Gastroesophageal sphincter (tissue), 4 donors: Measurements from ENCODE around the gene ZBTB17. TPM values are rescaled to one million over a fixed set of nuclear protein-coding genes. Genes with fewer than 3 reads are reported as not detected.

Experiments used
- ATAC-seq: fragments of 150-250 bp; one replicate; pipeline ENCODE4 v1.9.1; 2016; ENCODE audit warnings: mild to moderate bottlenecking, moderate library complexity
- H3K27ac ChIP-seq, 4 donors: fragments of 200-600 bp; sonication (generic) in 3 of 4; 1 replicate in 3 of 4; 2 replicates in 1 of 4; pipeline ENCODE4 v1.5.1; 2016 to 2019
- H3K27me3 ChIP-seq: fragments of 200-600 bp; sonication (generic); one replicate; pipeline ENCODE4 v1.5.1; 2019
- H3K36me3 ChIP-seq, 2 donors: fragments of 200-600 bp; sonication (generic); one replicate each; pipeline ENCODE4 v1.5.1; 2019; ENCODE audit warnings: control low read depth in 1 of 2
- H3K4me1 ChIP-seq, 3 donors: fragments of 200-600 bp; sonication (generic); 1 replicate in 2 of 3; 2 replicates in 1 of 3; pipeline ENCODE4 v1.5.1; 2016 to 2019; ENCODE audit warnings: control low read depth in 2 of 3
- H3K4me3 ChIP-seq, 2 donors: fragments of 200-600 bp; sonication (generic); one replicate each; pipeline ENCODE4 v1.5.1; 2019; ENCODE audit warnings: mild to moderate bottlenecking in 1 of 2, moderate library complexity in 1 of 2
- H3K9me3 ChIP-seq, 3 donors: fragments of 200-600 bp; sonication (generic); one replicate each; pipeline ENCODE4 v1.5.1; 2017 to 2019; ENCODE audit warnings: control low read depth in 2 of 3
- EP300 ChIP-seq: sonication (generic); formaldehyde crosslinking; IDR thresholded peaks from one replicate; pipeline ENCODE4 v1.6.1; 2017; ENCODE audit warnings: antibody characterized with exemption, mild to moderate bottlenecking
- POLR2A ChIP-seq, 2 donors: fragments of 450-650 bp; IDR thresholded peaks; one replicate each; pipeline ENCODE4 v1.6.1; 2017; ENCODE audit warnings: antibody characterized with exemption in 2 of 2, mild to moderate bottlenecking in 2 of 2, moderate library complexity in 1 of 2
- POLR2AphosphoS5 ChIP-seq: sonication (generic); formaldehyde crosslinking; IDR thresholded peaks from one replicate; pipeline ENCODE4 v1.6.1; 2017; ENCODE audit warnings: antibody characterized with exemption
- WGBS, 2 donors: methylation state at CpG; one replicate each; pipeline ENCODE4 v1.1.5; 2018; ENCODE audit warnings: low coverage in 1 of 2; 5-methylcytosine and 5-hydroxymethylcytosine counted together
- total RNA-seq, 4 donors: library from RNA; depleted of rRNA; stranded (reverse); fragments of >200 nt; gene quantifications; one replicate each; pipeline ENCODE4 v1.1.0, GENCODE V29; 2016
- TF ChIP-seq, protein P1 (sequence below), 4 experiments: fragments of 200-600 bp in 2 of 4; fragments of 450-650 bp in 2 of 4; sonication (generic) in 1 of 4; IDR thresholded peaks; one replicate each; pipeline ENCODE4 v1.5.1; 2017 to 2019; ENCODE audit warnings: antibody characterized with exemption in 4 of 4, mild to moderate bottlenecking in 2 of 4, moderate library complexity in 2 of 4

The ZBTB17 gene
- total RNA-seq, 4 donors from 2014 or later, result 24.0 to 65.7 (median 29.0) TPM

DNA sequence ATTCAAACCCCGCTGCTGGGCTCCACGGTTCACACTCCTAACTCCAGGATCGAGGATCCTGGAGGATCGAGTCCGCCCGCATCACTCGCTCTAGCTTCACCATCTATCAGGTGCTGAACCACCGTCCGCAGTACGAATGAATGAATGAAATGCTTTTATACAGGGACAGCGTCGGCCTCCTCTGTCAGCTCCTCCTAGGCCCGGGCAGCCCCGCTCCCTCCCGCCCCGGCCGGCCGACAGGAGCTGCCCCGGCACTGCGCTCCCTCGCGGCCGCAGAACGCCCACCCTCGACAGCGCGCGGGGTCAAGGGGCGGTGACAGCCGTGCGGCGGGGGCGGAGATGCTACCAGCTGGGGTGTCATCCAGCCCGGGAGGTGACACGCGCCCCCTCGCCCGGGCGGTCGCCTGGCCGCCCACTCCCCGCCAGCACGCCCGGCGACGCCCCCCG, 520 bp downstream of the ZBTB17 start:
- Histone ChIP-seq H3K27ac (peak overlapping the region; percentile 34 to 89 (median 78)), H3K4me3 (peak overlapping the region; percentile 81 to 96), H3K27me3 (no peaks in the 10 kb centered on the region), H3K9me3 (no peaks in the 10 kb centered on the region), H3K36me3 (peaks cover 0 to 24% of the 10 kb centered on the region in 2 donors), H3K4me1 (peaks cover 0 to 31% (median 8%) of the 10 kb centered on the region in 3 donors)
- TF ChIP-seq, protein P1, sequence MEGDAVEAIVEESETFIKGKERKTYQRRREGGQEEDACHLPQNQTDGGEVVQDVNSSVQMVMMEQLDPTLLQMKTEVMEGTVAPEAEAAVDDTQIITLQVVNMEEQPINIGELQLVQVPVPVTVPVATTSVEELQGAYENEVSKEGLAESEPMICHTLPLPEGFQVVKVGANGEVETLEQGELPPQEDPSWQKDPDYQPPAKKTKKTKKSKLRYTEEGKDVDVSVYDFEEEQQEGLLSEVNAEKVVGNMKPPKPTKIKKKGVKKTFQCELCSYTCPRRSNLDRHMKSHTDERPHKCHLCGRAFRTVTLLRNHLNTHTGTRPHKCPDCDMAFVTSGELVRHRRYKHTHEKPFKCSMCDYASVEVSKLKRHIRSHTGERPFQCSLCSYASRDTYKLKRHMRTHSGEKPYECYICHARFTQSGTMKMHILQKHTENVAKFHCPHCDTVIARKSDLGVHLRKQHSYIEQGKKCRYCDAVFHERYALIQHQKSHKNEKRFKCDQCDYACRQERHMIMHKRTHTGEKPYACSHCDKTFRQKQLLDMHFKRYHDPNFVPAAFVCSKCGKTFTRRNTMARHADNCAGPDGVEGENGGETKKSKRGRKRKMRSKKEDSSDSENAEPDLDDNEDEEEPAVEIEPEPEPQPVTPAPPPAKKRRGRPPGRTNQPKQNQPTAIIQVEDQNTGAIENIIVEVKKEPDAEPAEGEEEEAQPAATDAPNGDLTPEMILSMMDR (IDR thresholded peaks at IDR 0.05), result peak in 1 of 4 experiments; percentile 43
- TF ChIP-seq POLR2AphosphoS5, result no peak
- ATAC-seq, result peak; percentile 50
- WGBS, 2 donors, result 1% methylated on average over 12 of the region's 47 CpGs; no CpG with 5 or more reads in 1 of the 2 donors

DNA sequence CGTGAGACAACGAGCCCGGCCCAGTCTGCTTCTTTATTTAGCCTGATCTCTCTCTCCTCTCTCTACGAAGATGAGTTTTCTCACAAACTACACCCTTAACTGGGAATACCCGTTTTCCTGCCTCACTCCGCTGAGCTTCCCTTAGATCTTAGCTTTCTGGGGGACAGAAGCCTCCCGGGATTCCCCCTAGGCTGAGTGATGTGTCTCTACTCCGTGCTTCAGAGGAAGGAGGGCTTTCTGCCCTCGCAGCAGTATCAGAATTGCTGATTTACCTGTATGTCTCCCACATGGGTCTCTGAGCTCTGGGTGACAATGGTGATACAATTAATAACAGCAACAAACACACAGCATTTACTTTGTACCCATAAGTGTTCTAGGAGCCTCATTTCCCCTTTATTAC, 1.0 kb downstream of the ZBTB17 start:
- ATAC-seq, result no peak
- H3K36me3 ChIP-seq, result peaks cover 0 to 29% of the 10 kb centered on the region in 2 donors
- no peaks in the 10 kb centered on the region for H3K27me3 ChIP-seq
- H3K27ac ChIP-seq, result peak overlapping the region in 1 of 4 donors; percentile 89
- H3K4me1 ChIP-seq, result peaks cover 0 to 31% (median 8%) of the 10 kb centered on the region in 3 donors
- TF ChIP-seq POLR2AphosphoS5 (no peak), POLR2A (IDR thresholded peaks at IDR 0.05) (no peak), EP300 (no peak)
- TF ChIP-seq, protein P1 (IDR thresholded peaks at IDR 0.05), result no peak
- H3K9me3 ChIP-seq, result no peaks in the 10 kb centered on the region
- 34 to 50% methylated on average over 4 to 8 of the region's 9 CpGs for WGBS, 2 donors
- H3K4me3 ChIP-seq, result peak overlapping the region; percentile 81 to 96

DNA sequence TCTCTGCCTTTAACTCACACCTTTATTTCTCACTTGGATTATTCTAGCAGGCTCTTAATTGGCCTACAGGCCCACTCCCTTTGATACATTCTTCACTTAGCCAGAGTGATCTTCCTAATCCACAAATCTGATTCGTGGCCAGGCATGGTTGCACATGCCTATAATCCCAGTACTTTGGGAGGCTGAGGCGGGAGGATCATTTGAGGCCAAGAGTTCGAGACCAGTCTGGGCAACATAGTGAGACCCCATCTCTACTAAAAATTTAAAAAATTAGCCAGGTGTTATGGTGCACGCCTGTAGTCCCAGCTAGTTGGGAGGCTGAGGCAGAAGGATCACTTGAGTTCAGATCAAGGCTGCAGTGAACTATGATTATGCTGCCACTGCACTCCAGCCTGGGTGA, 2.1 kb downstream of the ZBTB17 start:
- TF ChIP-seq POLR2AphosphoS5, result no peak
- peaks cover 0 to 33% (median 8%) of the 10 kb centered on the region in 3 donors for H3K4me1 ChIP-seq
- no peak overlapping the region for H3K4me3 ChIP-seq
- H3K36me3 ChIP-seq, result peaks cover 0 to 40% of the 10 kb centered on the region in 2 donors
- no peaks in the 10 kb centered on the region for H3K27me3 ChIP-seq
- ATAC-seq, result no peak
- H3K27ac ChIP-seq, result no peak overlapping the region
- H3K9me3 ChIP-seq, result no peaks in the 10 kb centered on the region
- WGBS, 2 donors, result 80 to 100% methylated on average over 1 of the region's 4 CpGs

DNA sequence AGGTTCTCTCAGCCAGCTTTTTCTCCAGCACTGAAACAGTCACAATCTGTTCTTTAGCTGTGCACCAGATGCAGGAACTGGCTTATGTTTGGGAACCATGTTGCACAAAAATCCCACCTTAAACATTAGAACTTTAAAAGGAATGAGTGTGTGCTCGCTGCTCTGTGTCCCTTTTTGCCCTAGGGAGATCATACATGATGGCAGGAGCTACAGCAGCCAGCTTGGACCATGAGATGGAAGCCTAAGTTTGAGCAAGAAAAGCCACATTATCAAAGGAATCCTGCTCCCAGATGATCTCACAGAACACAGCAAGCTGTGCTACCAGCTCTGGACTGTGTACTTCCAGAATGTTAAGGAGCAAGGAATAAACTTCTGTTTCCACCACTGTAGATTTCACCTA, 3.5 kb downstream of the ZBTB17 start:
- no peaks in the 10 kb centered on the region for H3K27me3 ChIP-seq
- no peaks in the 10 kb centered on the region for H3K9me3 ChIP-seq
- WGBS, 2 donors, result 100% methylated on average over 1 of the region's 1 CpG; no CpG with 5 or more reads in 1 of the 2 donors
- TF ChIP-seq POLR2AphosphoS5 (no peak), POLR2A (IDR thresholded peaks at IDR 0.05) (no peak), EP300 (no peak)
- TF ChIP-seq, protein P1 (IDR thresholded peaks at IDR 0.05), result no peak
- no peak for ATAC-seq
- peaks cover 0 to 47% of the 10 kb centered on the region in 2 donors for H3K36me3 ChIP-seq
- H3K4me3 ChIP-seq, result no peak overlapping the region
- no peak overlapping the region for H3K27ac ChIP-seq
- peaks cover 0 to 45% (median 8%) of the 10 kb centered on the region in 3 donors for H3K4me1 ChIP-seq

DNA sequence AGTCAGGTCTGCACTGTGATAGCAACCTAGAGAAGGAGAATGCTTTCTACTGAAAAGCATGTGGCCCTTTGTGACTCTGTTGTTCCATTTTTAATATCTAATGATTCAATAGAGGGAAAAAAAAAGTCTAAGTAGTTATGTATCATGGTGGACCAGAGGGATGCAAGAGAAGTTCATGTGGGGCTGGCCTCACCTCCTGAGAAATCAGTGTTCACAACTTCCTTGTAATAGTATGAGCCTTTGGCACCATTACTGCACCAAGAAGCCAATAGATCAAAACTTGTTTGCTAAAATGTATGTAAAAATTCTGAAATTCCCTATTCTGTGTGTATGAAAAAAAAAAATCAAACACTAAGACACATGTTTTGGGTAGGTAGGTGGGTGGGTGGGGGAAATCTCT, 5.0 kb downstream of the ZBTB17 start:
- no peaks in the 10 kb centered on the region for H3K27me3 ChIP-seq
- H3K9me3 ChIP-seq, result no peaks in the 10 kb centered on the region
- H3K36me3 ChIP-seq, result peaks cover 0 to 47% of the 10 kb centered on the region in 2 donors
- no peak overlapping the region for H3K27ac ChIP-seq
- no peak for ATAC-seq
- TF ChIP-seq EP300, result no peak
- TF ChIP-seq POLR2A (IDR thresholded peaks at IDR 0.05), result no peak
- TF ChIP-seq POLR2AphosphoS5, result no peak
- TF ChIP-seq, protein P1 (IDR thresholded peaks at IDR 0.05), result no peak
- H3K4me1 ChIP-seq, result peaks cover 3 to 51% (median 16%) of the 10 kb centered on the region in 3 donors
- H3K4me3 ChIP-seq, result no peak overlapping the region
